Non-pigmented ciliary epithelial cell (primary cell): ENCODE measurements around the gene RRBP1.

ENCODE experiments used
- DNase-seq: peaks from one replicate; pipeline ENCODE4 v3.0.0-alpha.2; 2010; ENCODE audit warnings: low read depth

RRBP1 gene

DNA sequence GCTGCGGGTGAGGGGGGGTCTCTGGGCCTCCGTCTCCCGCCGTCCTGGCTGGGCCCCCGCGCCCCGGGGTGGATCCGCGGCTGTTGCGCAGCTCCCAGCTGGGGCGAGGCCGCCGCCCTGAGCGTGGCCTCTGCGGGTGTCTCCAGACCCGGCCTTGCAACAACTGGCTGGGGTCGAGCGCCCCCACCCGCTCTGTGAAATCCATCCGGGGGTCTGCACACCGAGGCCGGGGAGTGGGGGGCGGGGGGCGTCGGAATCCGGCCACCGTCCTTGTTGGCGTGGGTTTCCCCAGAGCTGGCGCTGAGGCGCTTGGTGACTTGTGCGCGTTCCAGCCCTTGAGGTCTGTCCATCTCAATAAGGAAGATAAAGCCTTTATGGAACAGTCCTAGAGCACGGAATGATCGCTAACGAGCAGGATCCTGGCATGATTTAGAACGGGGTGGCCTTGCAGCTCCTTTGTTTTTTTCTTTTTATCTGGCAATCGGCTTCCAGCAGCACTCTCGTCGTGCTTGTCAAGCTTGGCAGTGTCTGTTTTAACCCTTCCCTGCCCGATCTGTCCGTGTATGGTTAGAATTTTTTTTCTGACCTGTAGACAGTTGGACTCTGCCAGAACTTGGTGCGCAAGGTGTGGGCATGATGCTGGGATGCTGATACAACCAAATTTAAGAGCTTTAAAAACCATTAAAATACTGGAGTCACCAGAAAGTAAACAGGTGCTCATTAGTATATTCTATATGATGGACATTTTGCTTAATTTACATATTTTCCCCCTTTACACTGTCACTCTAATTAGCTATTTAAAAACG, 111.5 kb downstream of the RRBP1 start:
- DNase-seq: no peak

DNA sequence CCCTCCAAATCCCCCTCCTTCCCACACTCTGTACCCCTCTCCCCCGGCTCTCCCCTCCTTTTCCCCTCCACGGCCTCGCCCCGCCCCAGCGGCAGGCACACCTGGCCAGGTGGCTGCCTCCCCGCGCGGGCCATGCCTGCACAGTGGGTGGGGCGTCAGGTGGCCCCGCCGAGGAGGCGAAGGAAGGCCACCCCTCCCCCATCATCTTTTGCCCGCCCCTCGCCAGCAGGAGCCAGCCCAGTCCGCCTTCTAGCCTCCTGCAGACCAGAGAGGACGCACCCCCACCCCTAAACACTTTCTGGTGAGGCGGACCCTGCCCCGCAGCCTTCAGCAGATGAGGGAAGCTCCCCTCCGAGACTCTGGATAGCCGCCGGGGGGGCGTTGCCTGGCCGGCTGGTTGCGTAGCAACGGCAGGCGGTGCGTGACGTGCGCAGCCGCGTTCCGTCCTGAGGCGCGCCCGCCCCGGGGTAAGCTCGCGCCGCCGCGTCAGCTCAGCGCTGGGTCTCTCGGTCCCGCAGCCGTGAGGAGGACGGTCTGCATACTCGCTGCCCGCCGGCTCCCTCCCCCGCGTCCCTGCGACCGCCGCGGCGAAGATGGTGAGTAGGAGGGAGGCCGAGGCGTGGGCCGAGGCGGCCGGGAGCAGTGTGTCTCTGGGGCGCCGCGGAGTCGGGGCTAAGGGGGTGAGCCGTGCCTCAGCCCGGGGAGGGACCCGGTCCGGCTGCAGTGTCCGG, 112.3 kb downstream of the RRBP1 start, which contains the start of gene DSTN:
Gene DSTN, plus strand, starts transcription at position 460 of the 731 bp plus-strand sequence. Its CDS starts 134 bp downstream, at position 594.
- peak; percentile 66 for DNase-seq

DNA sequence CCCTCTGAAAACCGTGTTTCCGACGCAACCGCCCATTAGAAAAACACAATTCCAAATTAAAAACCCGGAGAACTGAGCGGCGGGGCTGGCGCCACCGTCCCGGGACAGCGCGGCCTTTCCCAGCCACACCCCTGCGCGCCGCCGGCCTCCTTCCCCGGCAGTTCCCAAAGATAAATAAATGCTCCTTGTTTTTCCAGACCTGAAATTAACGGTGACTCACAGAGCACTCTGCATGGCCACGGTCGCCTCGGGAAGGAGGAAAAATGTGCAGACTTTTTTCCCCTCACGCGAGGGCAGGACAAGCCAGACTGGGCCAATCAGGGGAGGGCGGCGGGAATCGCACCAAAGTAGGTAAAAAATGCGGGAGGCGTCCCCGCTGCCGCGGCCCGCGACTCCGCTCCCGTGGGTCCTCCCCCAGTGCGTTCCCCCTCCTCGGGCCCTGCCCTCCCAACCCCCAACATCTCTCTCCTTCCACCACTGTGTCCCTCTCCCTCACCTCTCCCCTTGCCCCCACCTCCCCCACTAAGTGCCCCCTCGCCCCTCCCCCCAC, 113.0 kb downstream of the RRBP1 start:
- DNase-seq: peak; percentile 91

DNA sequence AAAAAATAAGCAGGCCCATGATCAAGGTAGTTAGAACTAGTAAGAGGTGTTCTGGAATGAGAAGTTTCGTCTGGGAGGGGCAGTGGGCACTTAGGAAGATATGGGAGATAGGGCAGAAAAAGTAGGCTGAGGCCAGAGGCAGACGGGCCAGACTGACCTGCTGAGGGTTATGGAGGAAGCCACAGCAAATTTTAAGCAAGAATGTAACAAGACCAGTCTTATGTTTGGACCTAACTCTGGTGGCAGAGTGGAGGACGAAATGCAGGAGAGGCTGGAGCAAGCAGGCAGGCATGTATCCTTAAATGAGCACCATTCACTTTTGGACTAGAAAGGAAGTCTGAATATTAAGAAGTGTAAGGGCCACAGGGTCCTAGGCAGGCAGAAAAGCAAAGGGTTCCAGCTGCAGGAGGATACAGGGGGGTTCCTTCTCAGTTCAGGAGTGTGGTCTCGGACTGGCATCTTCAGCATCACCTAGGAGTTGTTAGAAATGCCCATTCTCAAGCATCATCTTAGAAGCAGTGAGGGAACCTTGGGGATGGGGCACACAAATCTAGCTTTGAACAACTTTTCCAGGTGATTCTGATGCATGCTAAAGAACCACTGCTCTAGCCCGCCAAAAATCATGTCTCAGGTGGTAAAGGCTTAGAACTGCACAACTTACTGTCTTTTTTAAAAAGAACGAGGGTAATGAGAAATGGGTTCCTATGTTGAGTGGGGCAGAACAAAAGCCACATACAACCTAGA, 113.8 kb downstream of the RRBP1 start:
- DNase-seq: no peak

DNA sequence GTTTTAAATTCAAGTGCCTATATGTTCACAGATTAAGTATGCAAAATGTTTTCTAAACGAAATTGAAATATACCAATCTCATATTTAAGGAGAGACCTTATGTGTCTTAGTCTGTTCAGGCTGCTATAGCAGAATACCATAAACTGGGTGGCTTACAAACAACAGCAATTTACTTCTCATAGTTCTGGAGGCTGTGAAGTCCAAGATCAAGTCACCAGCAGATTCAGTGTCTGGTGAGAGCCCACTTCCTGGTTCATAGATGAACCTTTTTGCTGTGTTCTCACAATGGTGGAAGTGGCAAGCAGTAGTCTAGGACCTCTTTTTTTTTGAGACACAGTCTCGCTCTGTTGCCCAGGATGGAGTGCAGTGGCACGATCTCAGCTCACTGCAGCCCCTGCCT, 115.7 kb downstream of the RRBP1 start:
- no peak for DNase-seq

DNA sequence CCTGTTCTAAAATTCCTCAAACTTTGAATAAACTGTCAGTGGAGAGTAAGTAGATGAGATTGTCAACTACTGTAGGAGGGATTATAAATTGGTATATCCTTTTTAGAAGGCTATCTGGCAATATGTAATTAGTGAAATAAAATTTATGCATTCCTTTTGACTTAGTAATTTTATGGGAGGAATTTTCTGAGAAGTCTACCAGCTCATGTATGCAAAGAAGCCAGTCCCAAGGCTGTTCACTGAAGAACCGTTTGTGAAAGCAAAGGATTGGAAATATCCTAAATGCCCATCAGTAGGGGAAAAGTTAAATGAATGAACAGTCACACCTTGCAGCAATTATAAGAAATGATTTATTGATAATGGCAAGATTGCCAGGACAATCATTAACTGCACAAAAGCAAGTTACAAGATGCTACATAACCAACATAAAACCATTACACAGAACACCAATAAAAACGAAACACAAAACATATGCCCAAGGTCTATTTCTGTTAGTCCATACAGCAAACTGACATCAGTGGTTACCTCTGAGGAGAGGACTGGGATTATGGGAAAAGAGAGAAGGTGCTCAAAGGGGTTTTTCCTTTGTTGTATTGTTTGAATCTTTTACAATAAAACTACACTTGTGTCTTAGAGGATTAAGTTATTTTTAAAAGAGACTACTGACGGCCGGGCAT, 116.7 kb downstream of the RRBP1 start:
- no peak for DNase-seq
